GM12891 (cell line): ENCODE data around the gene CYP2C18.

Source experiments
- POLR2A ChIP-seq: IDR thresholded peaks from 2 replicates; pipeline ENCODE4 v1.6.1; 2011; ENCODE audit warnings: low read depth, low read length, control low read depth
- POLR2AphosphoS5 ChIP-seq: IDR thresholded peaks from 2 replicates; pipeline ENCODE4 v1.6.1; 2011; ENCODE audit warnings: low read depth, low read length, control low read depth
- TAF1 ChIP-seq: IDR thresholded peaks from 2 replicates; pipeline ENCODE4 v1.6.1; 2011; ENCODE audit warnings: low read depth, low read length, control low read depth

- TF ChIP-seq POLR2AphosphoS5 (no peak), TAF1 (no peak), POLR2A (no peak)
These were observed 94.4 kb downstream of the CYP2C18 start for GRCh38 chr10:94777886-94778458.
